Parathyroid adenoma (tissue), 2 donors: ENCODE measurements around the gene MCM10.

Source experiments
- H2AFZ ChIP-seq: fragments of 300-600 bp; sonication (generic); one replicate; pipeline ENCODE4 v1.7.0; 2017; ENCODE audit warnings: antibody characterized with exemption, mild to moderate bottlenecking
- H3K27ac ChIP-seq: fragments of 300-600 bp; sonication (generic); one replicate; pipeline ENCODE4 v1.7.0; 2017
- H3K27me3 ChIP-seq: fragments of 300-600 bp; sonication (generic); one replicate; pipeline ENCODE4 v1.7.0; 2017; ENCODE audit warnings: low read length; ENCODE audit not compliant: control insufficient read depth, insufficient read depth
- H3K36me3 ChIP-seq: fragments of 300-600 bp; sonication (generic); one replicate; pipeline ENCODE4 v1.7.0; 2017; ENCODE audit warnings: low read length; ENCODE audit not compliant: control insufficient read depth, insufficient read depth
- H3K4me1 ChIP-seq: fragments of 300-600 bp; sonication (generic); one replicate; pipeline ENCODE4 v1.7.0; 2017; ENCODE audit warnings: control low read depth
- H3K4me2 ChIP-seq: fragments of 300-600 bp; sonication (generic); one replicate; pipeline ENCODE4 v1.7.0; 2017; ENCODE audit warnings: low read length
- H3K4me3 ChIP-seq: fragments of 300-600 bp; sonication (generic); one replicate; pipeline ENCODE4 v1.7.0; 2017; ENCODE audit warnings: low read depth, low read length
- H3K79me2 ChIP-seq: fragments of 300-600 bp; sonication (generic); one replicate; pipeline ENCODE4 v1.7.0; 2017; ENCODE audit warnings: control low read depth
- H3K9ac ChIP-seq: fragments of 300-600 bp; sonication (generic); one replicate; pipeline ENCODE4 v1.7.0; 2017; ENCODE audit warnings: mild to moderate bottlenecking
- H3K9me3 ChIP-seq: fragments of 300-600 bp; sonication (generic); one replicate; pipeline ENCODE4 v1.7.0; 2017; ENCODE audit warnings: low read length; ENCODE audit not compliant: control insufficient read depth
- TF ChIP-seq, protein P1 (sequence below): fragments of 300-600 bp; sonication (generic); IDR thresholded peaks from one replicate; pipeline ENCODE4 v1.7.0; 2017; ENCODE audit warnings: antibody characterized with exemption, mild to moderate bottlenecking
- donor health status: primary hyperparathyroidism.

The MCM10 gene

DNA sequence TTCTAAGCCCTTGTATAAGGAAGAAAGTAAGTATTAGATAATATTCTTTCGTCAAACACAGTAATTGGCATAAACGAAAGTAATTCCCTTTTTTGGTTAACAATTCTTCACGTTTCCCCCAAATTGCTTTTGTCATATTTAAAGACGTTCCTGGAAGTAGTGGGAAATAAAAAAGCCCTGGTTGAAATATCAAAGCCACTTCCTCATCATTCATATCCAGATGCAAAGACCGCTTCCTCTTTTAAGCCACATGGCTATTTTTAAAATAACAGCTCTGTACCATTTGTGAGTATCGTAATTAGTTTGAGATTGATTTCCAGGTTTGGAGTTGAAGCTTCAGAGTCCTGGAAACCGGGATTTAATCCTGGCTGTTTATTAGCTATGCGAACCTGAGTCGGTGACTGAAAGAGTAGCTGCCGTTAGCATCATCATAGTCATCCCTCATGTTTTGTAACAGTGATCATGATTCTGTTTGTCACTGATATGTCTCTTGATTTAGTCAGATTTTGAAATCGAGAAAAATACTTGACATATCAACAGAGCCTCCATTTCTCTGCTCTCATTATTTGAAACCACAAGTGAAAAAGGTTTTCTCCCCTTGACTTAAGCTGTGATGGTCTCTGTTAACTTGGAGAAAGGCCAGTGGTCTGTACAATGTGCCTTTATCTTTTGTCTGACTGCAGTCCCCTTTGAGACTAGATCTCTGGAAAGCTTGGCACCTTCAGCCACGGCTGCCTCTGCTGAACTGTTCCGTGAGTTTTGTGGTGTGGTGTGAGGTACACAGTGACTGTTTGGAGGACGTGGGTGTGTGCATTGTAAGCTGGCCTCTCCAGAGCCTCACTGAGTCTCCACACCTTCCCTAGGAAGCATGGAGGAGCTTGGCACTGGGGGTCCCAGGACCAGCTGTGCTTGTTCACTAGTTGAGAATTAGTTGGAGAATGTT, 43.2 kb upstream of the MCM10 start:
- no peak overlapping the region for H3K4me3 ChIP-seq
- H3K9me3 ChIP-seq: no peaks in the 10 kb centered on the region
- H3K27ac ChIP-seq: no peak overlapping the region
- no peak overlapping the region for H3K4me2 ChIP-seq
- no peaks in the 10 kb centered on the region for H3K36me3 ChIP-seq
- no peak overlapping the region for H3K9ac ChIP-seq
- no peaks in the 10 kb centered on the region for H3K27me3 ChIP-seq
- H3K79me2 ChIP-seq: no peaks in the 10 kb centered on the region
- peaks cover 11% of the 10 kb centered on the region for H3K4me1 ChIP-seq
- TF ChIP-seq, protein P1, sequence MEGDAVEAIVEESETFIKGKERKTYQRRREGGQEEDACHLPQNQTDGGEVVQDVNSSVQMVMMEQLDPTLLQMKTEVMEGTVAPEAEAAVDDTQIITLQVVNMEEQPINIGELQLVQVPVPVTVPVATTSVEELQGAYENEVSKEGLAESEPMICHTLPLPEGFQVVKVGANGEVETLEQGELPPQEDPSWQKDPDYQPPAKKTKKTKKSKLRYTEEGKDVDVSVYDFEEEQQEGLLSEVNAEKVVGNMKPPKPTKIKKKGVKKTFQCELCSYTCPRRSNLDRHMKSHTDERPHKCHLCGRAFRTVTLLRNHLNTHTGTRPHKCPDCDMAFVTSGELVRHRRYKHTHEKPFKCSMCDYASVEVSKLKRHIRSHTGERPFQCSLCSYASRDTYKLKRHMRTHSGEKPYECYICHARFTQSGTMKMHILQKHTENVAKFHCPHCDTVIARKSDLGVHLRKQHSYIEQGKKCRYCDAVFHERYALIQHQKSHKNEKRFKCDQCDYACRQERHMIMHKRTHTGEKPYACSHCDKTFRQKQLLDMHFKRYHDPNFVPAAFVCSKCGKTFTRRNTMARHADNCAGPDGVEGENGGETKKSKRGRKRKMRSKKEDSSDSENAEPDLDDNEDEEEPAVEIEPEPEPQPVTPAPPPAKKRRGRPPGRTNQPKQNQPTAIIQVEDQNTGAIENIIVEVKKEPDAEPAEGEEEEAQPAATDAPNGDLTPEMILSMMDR: no peak
- H2AFZ ChIP-seq: no peak overlapping the region

DNA sequence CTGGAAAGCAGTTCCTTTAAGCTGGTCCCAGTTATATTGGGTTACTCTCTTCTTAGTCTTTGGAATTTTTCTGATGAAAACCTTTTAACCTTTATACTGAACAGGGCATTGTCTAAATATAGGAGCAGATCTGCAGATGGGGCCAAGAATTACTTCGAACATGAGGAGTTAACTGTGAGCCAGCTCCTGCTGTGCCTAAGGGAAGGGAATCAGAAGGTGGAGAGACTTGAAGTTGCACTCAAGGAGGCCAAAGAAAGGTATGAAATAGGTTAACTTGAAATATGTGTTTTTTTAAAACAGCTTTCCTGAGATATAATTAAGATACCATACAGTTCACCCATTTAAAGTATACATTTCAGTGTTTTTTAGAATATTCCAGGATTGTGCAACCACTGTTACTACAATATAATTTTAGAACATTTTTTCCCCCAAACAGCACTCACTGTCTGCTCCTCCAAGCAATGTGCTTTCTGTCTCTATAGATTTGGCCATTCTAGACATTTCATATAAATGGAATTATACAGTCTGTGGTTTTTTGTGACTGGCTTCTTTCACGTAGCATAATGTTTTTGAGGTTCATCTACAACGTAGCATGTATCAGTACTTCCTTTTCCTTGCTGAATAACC, 42.5 kb upstream of the MCM10 start:
- Histone ChIP-seq H3K79me2 (no peaks in the 10 kb centered on the region), H3K4me3 (no peak overlapping the region), H3K9me3 (no peaks in the 10 kb centered on the region), H3K4me1 (peaks cover 11% of the 10 kb centered on the region), H3K27ac (no peak overlapping the region), H2AFZ (no peak overlapping the region), H3K27me3 (no peaks in the 10 kb centered on the region), H3K9ac (no peak overlapping the region), H3K36me3 (no peaks in the 10 kb centered on the region), H3K4me2 (no peak overlapping the region)
- TF ChIP-seq, protein P1: no peak

DNA sequence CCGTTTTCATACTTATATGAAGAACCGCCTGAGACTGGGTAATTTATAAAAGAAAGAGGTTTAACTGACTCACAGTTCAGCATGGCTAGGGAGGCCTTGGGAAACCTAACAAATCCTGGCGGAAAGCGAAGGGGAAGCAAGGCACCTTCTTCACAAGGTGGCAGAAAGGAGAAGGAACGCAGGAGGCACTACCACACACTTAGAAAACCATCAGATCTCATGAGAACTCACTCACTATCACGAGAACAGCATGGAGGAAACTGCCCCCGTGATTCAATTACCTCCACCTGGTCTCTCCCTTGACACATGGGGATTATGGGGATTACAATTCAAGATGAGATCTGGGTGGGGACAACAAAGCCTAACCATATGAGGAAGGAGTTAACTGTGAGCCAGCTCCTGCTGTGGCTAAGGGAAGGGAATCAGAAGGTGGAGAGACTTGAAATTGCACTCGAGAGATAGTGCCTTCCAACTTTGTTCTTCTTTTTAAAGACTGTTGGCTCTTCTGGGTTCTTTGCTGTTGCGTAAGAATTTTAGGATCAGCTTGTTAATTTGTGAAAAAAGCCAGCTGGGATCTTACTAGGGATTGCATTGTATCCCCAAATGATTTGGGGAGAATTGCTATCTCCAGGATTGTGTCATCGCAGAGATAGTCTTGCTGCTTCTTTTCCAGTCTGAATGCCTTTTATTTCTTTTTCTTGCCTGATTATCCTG, 40.4 kb upstream of the MCM10 start:
- H3K27ac ChIP-seq: no peak overlapping the region
- no peak overlapping the region for H3K4me2 ChIP-seq
- no peak overlapping the region for H3K4me3 ChIP-seq
- no peak overlapping the region for H2AFZ ChIP-seq
- H3K27me3 ChIP-seq: no peaks in the 10 kb centered on the region
- H3K4me1 ChIP-seq: peaks cover 7% of the 10 kb centered on the region
- H3K9ac ChIP-seq: no peak overlapping the region
- no peaks in the 10 kb centered on the region for H3K9me3 ChIP-seq
- no peaks in the 10 kb centered on the region for H3K36me3 ChIP-seq
- no peaks in the 10 kb centered on the region for H3K79me2 ChIP-seq
- TF ChIP-seq, protein P1: no peak

DNA sequence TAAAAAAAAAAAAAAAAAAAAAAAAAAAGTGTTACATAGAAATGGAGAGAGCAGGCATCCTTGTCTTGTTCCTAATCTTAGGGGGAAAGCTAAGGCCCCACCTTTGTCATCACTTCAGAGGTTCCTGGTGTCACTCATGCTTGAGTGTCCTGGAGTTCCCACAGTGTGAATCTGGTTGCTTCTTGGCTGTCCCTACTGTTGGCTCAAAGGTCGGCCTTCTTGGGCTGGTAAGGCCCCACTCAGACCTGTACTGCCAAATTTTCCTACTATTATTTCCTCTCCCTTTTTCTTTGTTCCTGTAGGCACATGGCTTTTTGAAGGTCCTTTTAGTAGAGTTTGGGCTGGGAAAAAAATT, 39.9 kb upstream of the MCM10 start:
- TF ChIP-seq, protein P1: no peak
- no peaks in the 10 kb centered on the region for H3K36me3 ChIP-seq

More for the DNA sequence above, 39.9 kb upstream of the MCM10 start:
- H3K27ac ChIP-seq: no peak overlapping the region
- H3K9ac ChIP-seq: no peak overlapping the region
- no peak overlapping the region for H2AFZ ChIP-seq
- H3K4me3 ChIP-seq: no peak overlapping the region
- no peaks in the 10 kb centered on the region for H3K27me3 ChIP-seq
- H3K4me2 ChIP-seq: no peak overlapping the region
- peaks cover 2% of the 10 kb centered on the region for H3K4me1 ChIP-seq
- no peaks in the 10 kb centered on the region for H3K9me3 ChIP-seq
- H3K79me2 ChIP-seq: no peaks in the 10 kb centered on the region
